Measurements from ENCODE around the gene FEZF1.

The FEZF1 gene

DNA sequence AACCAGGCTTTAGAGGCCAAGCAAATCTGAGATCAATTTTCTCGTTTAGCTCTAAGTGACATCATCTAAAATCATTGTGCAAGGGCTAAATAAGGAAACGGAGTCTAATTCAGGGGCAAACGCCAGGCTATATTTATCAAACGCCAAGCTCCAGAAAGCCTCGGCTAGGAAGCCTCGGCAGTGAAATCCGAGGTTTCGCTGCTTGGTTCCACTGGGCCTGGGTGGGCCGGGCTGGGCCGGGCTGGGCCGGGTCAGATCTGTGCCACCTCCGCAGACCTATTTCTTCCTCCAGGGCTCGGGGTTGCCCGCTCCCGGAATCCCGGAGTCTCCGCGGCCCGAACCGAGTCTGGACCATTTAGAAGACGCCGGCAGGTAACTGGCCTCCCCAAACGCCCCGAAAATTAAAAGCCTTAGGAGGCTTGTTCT is 459 bp upstream of the FEZF1 start:
- H3K4me1 ChIP-seq (ENCODE audit: control insufficient read depth, insufficient read depth, low read length) = no peaks in the 10 kb centered on the region
- H3K27me3 ChIP-seq (ENCODE audit: control insufficient read depth, insufficient read depth, low read length) = peaks cover 58% of the 10 kb centered on the region
- H3K4me3 ChIP-seq (ENCODE audit: low read length) = peak overlapping the region; percentile 18
- no peak overlapping the region for H3K9ac ChIP-seq (ENCODE audit: low read length)
- no peaks in the 10 kb centered on the region for H3K36me3 ChIP-seq (ENCODE audit: control insufficient read depth, insufficient read depth, low read length)
- no peak overlapping the region for H3K27ac ChIP-seq (ENCODE audit: low read depth, low read length)

DNA sequence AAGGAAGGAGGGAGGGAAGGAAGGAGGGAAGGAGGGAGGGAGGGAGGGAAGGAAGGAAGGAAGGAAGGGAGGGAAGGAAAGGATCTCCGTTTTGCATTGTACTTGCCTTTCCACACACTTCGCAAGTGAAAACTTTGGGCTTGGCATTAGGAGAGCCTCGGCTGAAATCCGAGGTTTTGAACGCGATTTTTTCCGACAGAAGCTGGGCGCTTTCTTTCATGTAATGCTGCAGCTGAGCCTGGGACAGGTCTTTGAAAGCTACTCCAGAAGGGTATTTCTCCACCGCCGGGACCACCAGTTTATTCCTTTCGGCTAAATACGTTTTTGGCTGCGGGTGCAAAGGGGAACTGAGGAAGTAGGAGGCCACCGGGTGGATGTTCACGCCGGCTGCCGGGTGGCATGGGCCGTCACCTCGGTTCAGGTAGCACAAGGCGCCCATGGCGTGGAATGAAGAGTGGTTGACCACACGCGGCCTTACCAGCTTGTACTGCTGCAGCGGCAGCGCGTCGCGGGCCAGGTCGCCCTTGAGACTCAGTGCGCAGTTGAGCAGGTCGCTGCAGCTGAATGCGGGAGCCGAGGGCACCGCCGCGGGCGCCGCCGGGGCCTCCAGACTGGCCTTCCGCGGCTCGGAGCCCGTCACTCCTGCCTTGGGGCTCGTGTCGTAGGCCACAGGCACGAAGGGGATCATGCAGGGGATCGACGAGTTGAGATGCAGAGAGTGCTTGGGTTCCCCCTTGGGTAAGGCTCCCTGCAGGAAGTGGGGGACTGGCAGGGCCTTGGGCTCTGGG is 825 bp downstream of the FEZF1 start:
- Histone ChIP-seq H3K27me3 (ENCODE audit: control insufficient read depth, insufficient read depth, low read length) (peaks cover 57% of the 10 kb centered on the region), H3K27ac (ENCODE audit: low read depth, low read length) (no peak overlapping the region), H3K4me1 (ENCODE audit: control insufficient read depth, insufficient read depth, low read length) (no peaks in the 10 kb centered on the region), H3K36me3 (ENCODE audit: control insufficient read depth, insufficient read depth, low read length) (no peaks in the 10 kb centered on the region), H3K9ac (ENCODE audit: low read length) (no peak overlapping the region), H3K4me3 (ENCODE audit: low read length) (no peak overlapping the region)

DNA sequence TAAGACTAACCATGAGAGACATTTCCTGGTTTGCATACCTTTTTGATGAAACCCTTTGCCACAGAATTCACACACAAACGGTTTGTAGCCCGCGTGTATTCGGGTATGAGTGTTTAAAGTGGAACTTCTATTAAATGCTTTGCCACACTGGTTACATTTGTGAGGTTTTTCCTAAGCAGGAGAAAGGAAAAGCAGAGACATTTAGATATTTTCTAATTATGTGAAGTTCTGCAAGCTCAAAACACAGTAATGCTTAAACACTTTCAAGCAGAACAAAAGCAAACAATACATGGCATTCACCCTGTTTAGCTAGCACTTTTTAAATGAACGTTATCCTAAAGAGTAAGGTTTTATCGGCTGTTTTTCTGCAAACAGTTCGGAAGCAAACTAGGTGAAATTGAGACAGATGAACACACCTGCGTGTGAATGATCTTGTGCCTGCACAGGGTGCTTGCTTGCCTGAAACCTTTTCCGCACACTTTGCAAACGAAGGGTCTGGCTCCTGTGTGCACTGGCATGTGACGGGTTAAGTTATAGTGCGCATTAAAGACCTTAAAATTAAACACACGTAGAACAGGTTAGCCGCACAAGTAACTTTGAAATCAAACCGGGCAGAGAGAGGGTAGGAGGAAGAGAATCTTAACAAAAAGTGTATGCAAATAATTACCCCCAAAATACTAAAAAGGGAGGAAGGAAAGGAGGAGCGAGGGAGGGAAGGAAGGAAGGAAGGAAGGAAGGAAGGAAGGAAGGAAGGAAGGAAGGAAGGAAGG is 1.6 kb downstream of the FEZF1 start:
- Histone ChIP-seq H3K9ac (ENCODE audit: low read length) (no peak overlapping the region), H3K4me1 (ENCODE audit: control insufficient read depth, insufficient read depth, low read length) (no peaks in the 10 kb centered on the region), H3K4me3 (ENCODE audit: low read length) (no peak overlapping the region), H3K36me3 (ENCODE audit: control insufficient read depth, insufficient read depth, low read length) (no peaks in the 10 kb centered on the region), H3K27me3 (ENCODE audit: control insufficient read depth, insufficient read depth, low read length) (peaks cover 60% of the 10 kb centered on the region), H3K27ac (ENCODE audit: low read depth, low read length) (no peak overlapping the region)

DNA sequence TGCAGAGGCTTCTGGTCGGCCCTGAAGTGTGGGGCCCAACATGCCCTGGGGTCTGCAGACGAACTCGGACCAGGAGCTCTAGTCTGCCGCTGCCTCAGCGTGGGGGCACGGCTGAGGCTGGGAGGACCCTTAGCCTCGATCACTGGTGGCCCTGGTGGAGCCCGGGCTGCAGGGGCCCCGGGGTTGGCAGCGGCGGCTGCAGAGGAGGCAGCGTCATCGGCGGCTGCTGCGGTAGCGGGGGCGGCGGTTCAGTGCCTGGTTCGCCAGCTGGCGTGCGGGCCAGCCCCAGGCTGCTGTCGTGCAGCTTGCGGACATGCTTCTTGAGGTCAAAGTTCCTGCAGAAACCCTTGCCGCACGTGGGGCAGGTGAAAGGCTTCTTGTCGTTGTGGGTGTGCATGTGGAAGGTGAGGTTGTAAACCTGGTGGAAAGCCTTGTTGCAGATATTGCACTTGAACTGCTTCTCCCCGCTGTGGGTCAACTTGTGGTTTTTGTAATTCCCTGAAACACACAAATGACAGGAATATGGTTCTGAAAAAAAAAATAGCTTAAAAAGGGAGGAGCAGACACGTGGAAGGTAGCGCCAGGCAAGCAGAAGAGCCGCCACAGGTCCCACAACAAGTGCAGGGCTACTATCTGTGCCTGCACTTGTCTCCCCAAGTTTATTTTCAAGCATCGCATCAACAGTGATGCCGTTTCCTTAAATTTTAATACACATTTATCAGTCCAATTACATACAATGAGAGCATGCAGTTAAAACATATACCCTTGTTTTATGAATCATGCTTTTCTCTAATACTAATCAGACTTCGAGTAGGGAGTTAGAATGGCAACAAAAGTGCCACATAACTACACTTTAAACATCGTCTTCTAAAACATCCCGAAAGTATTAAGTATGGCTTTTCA is 2.4 kb downstream of the FEZF1 start:
- Histone ChIP-seq H3K36me3 (ENCODE audit: control insufficient read depth, insufficient read depth, low read length) (no peaks in the 10 kb centered on the region), H3K27me3 (ENCODE audit: control insufficient read depth, insufficient read depth, low read length) (peaks cover 55% of the 10 kb centered on the region), H3K4me1 (ENCODE audit: control insufficient read depth, insufficient read depth, low read length) (no peaks in the 10 kb centered on the region), H3K9ac (ENCODE audit: low read length) (no peak overlapping the region), H3K4me3 (ENCODE audit: low read length) (no peak overlapping the region), H3K27ac (ENCODE audit: low read depth, low read length) (no peak overlapping the region)

DNA sequence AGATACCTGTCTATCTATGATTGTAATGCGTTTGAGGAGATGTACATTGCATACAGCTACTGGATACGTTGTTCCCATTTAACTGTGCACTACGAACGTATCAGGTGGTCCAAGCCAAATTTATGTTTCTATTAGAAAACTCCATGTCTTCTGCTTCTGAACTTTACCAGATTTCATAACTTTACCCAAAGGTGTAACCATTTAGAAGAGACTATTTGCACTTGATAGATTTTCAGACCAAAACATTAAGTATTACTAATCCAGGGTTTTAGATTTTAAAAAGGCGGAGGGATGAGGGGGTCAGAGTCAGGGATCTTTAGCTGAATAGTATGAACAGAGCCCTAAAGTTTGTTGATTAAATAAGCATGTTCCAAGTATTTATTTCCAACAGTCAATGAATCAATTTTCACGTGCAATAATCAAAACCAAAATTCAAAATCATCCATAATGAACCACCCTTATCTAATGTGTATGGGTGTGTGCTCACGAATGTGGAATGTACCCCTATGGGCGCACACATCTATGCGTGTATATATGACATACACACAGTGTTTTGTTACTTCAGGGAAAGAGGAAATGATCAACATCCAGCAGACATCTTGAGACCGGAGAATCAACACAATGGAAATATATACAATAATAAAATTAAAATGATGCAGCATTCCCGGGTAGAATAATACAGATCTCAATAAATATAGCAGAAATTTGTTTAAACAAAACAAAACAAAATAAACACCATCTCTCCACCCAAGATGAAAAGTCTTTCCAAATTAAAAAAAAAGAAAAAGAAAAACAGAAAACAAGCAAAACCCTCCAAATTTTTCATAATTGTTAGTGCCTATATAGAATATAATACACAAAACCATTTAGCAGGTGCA is 3.4 kb downstream of the FEZF1 start:
- Histone ChIP-seq H3K4me3 (ENCODE audit: low read length) (no peak overlapping the region), H3K27me3 (ENCODE audit: control insufficient read depth, insufficient read depth, low read length) (peaks cover 46% of the 10 kb centered on the region), H3K4me1 (ENCODE audit: control insufficient read depth, insufficient read depth, low read length) (no peaks in the 10 kb centered on the region), H3K27ac (ENCODE audit: low read depth, low read length) (no peak overlapping the region), H3K36me3 (ENCODE audit: control insufficient read depth, insufficient read depth, low read length) (no peaks in the 10 kb centered on the region), H3K9ac (ENCODE audit: low read length) (no peak overlapping the region)

DNA sequence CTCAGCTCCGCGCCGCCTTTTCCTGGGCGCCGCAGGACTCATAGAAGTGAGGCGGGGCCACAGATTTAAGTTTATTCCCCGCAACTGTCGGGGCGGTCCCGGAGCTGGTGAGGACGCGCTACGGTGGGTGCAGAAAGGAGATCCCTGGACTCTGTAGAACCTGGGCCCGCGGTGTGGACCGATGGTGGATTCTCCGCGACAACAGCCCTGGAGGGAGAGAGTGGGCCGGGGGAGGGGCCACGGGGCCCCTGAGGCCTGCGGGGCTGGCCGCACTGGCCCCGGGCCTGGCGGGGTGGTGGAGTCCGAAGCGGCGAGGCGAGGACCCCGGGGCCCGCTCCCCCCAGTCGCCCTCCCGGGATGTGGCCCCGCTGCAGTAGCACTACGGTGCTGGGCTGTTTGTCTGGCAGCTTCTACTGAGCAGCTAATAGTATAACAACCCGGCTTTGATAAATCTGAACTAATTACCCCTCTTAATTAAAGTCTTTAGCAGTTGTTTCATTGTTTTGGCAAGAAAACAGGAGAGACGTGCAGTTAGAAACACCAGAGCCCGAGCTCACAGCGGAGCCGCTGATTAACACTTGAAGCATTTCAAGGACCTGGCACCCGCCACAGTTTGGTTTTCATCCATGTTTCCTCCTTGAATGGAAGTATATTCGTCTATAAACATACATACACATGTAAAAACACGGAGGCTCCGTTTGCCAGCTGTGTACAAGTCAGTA is 4.2 kb downstream of the FEZF1 start:
- H3K4me3 ChIP-seq (ENCODE audit: low read length) = peak overlapping the region; percentile 38

DNA sequence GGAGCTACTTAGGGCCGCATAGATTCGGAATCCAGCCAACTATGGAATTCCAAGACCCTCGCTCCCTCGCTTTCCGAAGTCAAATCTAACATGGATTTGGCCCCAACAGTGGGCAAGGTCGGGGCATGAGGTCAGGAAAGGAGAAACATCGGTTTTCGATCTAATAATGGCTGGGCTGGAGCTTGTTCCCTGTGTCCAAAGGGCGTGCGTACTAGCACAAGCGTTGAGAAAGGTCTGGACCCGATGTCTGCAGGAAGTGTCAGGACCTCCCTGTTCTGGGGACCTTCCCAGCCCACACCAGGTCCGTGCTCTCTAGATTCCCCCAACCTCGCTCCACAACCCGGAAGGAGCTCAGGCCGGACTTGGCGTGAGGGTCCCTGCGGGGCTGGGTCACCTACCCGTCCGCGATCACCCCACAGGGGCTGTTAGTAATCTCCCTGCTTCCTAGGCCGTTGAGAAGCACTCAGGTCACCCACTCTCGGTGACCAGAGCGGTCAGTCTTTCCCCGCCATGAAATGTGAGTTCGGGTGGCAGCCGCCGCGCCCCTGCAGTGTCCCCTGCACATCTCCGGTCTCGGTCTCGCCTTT is 4.8 kb downstream of the FEZF1 start:
- no peak overlapping the region for H3K27ac ChIP-seq (ENCODE audit: low read depth, low read length)
- no peak overlapping the region for H3K9ac ChIP-seq (ENCODE audit: low read length)
- no peaks in the 10 kb centered on the region for H3K36me3 ChIP-seq (ENCODE audit: control insufficient read depth, insufficient read depth, low read length)
- no peaks in the 10 kb centered on the region for H3K4me1 ChIP-seq (ENCODE audit: control insufficient read depth, insufficient read depth, low read length)
- peaks cover 39% of the 10 kb centered on the region for H3K27me3 ChIP-seq (ENCODE audit: control insufficient read depth, insufficient read depth, low read length)
- H3K4me3 ChIP-seq (ENCODE audit: low read length) = peak overlapping the region; percentile 38

More for the DNA sequence above, 4.2 kb downstream of the FEZF1 start:
- Histone ChIP-seq H3K27ac (ENCODE audit: low read depth, low read length) (no peak overlapping the region), H3K9ac (ENCODE audit: low read length) (no peak overlapping the region), H3K27me3 (ENCODE audit: control insufficient read depth, insufficient read depth, low read length) (peaks cover 39% of the 10 kb centered on the region), H3K4me1 (ENCODE audit: control insufficient read depth, insufficient read depth, low read length) (no peaks in the 10 kb centered on the region), H3K36me3 (ENCODE audit: control insufficient read depth, insufficient read depth, low read length) (no peaks in the 10 kb centered on the region)

DNA sequence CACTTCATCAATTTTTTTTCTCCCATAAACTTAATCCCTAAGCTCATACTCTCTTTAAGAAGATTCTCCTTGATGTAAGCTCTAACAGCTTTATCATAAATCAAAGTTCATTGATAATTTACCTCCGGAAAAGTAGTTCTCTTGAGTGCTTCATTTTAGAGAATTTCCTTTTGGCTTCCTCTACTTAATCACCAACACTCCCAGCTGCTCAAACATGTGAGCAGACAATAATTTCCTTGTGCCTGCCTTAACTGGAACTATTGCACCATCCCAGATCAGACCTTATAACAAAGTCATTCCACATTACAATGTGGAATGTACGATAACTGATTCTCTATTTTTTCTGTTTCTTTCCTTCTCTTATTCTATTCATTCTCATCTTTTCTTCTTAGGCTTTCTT is 5.9 kb downstream of the FEZF1 start:
- Histone ChIP-seq H3K4me3 (ENCODE audit: low read length) (no peak overlapping the region), H3K4me1 (ENCODE audit: control insufficient read depth, insufficient read depth, low read length) (no peaks in the 10 kb centered on the region), H3K27me3 (ENCODE audit: control insufficient read depth, insufficient read depth, low read length) (peaks cover 30% of the 10 kb centered on the region), H3K9ac (ENCODE audit: low read length) (no peak overlapping the region), H3K27ac (ENCODE audit: low read depth, low read length) (no peak overlapping the region), H3K36me3 (ENCODE audit: control insufficient read depth, insufficient read depth, low read length) (no peaks in the 10 kb centered on the region)

DNA sequence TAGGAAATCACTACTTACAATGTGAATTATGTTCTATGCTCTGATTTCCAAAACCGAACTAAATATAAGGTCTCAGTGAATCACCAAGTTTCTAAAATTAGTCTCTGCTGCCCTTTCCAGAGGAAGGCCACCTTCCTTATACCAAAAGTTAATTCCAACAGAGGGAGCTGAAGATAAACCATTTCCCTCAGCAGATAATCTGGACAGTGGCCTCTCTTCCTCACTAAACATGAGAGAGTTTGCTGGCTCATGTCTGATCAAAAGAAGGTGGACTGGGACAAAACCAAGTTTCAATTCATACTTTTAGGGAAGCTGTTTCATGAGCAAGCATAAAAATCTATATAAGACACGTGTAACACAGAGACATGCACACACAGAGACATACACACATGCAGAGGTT is 6.4 kb downstream of the FEZF1 start:
- H3K4me1 ChIP-seq (ENCODE audit: control insufficient read depth, insufficient read depth, low read length) = no peaks in the 10 kb centered on the region
- no peaks in the 10 kb centered on the region for H3K36me3 ChIP-seq (ENCODE audit: control insufficient read depth, insufficient read depth, low read length)
- H3K9ac ChIP-seq (ENCODE audit: low read length) = no peak overlapping the region
- no peak overlapping the region for H3K27ac ChIP-seq (ENCODE audit: low read depth, low read length)
- peaks cover 29% of the 10 kb centered on the region for H3K27me3 ChIP-seq (ENCODE audit: control insufficient read depth, insufficient read depth, low read length)
- no peak overlapping the region for H3K4me3 ChIP-seq (ENCODE audit: low read length)

DNA sequence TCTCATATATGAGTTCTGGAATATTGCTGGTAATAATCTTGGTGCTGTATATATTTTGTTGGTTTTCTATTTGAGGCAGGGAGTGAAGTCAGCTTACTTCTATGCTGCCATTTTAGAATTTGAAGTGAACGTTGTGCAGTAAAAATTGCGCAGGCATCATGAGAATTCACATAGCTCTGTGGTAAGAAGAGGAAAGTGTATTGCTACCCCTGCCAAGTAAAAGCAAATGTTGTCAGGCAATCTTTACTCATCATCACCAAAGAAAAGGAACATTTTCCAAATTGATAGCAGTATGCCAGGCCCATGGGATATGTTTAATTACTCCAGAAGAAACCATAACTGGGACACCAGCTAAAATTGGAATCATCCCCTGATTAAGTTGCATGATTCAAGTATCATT is 13.4 kb downstream of the FEZF1 start:
- H3K4me3 ChIP-seq (ENCODE audit: low read length) = no peak overlapping the region
- no peaks in the 10 kb centered on the region for H3K36me3 ChIP-seq (ENCODE audit: control insufficient read depth, insufficient read depth, low read length)
- H3K27me3 ChIP-seq (ENCODE audit: control insufficient read depth, insufficient read depth, low read length) = no peaks in the 10 kb centered on the region
- no peak overlapping the region for H3K27ac ChIP-seq (ENCODE audit: low read depth, low read length)
- H3K4me1 ChIP-seq (ENCODE audit: control insufficient read depth, insufficient read depth, low read length) = no peaks in the 10 kb centered on the region
- no peak overlapping the region for H3K9ac ChIP-seq (ENCODE audit: low read length)

DNA sequence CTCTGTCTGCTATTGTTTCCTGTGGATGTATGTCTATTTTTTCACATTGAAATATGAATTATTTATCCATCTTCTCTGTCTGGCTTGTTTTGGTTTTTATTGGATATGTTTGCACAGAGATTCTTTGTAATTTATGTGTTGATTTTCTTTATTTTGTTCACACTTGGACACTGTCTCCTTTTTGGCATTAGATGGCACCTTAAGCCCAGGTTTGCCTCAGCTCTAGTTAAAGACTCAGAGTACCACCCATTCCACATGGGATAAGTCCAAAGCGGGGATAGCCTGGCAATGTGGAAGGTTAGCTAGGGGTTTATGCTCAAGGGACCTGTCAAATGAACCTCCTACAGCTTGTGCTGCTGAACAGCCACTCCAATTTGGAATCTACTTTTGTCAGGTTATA is 14.1 kb downstream of the FEZF1 start:
- no peaks in the 10 kb centered on the region for H3K4me1 ChIP-seq (ENCODE audit: control insufficient read depth, insufficient read depth, low read length)
- H3K27me3 ChIP-seq (ENCODE audit: control insufficient read depth, insufficient read depth, low read length) = no peaks in the 10 kb centered on the region
- H3K36me3 ChIP-seq (ENCODE audit: control insufficient read depth, insufficient read depth, low read length) = no peaks in the 10 kb centered on the region
- H3K4me3 ChIP-seq (ENCODE audit: low read length) = no peak overlapping the region
- no peak overlapping the region for H3K27ac ChIP-seq (ENCODE audit: low read depth, low read length)
- no peak overlapping the region for H3K9ac ChIP-seq (ENCODE audit: low read length)

Data from rectal smooth muscle tissue (tissue), 1 donor.